Measurements from ENCODE around the gene UFSP1.
A peak's percentile ranks its signal among the peaks of the same experiment; 100 is the strongest.

UFSP1 gene

GRCh38 chr7:100878013-100878412, 11.5 kb downstream of the UFSP1 start:
- no peak overlapping the region for H3K4me3 ChIP-seq (ENCODE audit: low read length)
- H3K9ac ChIP-seq (ENCODE audit: low read depth, low read length), result no peak overlapping the region
- H3K27me3 ChIP-seq (ENCODE audit: insufficient read depth, low read length), result no peaks in the 10 kb centered on the region
- no peak overlapping the region for H3K27ac ChIP-seq (ENCODE audit: low read length)
- peaks cover 79% of the 10 kb centered on the region for H3K36me3 ChIP-seq (ENCODE audit: insufficient read depth, low read depth, low read length)
- no peaks in the 10 kb centered on the region for H3K9me3 ChIP-seq (ENCODE audit: insufficient read depth, low read depth, low read length)
- peaks cover 6% of the 10 kb centered on the region; the same call in 1 of the 2 replicates for H3K4me1 ChIP-seq (ENCODE audit: insufficient read depth, low read length)

DNA sequence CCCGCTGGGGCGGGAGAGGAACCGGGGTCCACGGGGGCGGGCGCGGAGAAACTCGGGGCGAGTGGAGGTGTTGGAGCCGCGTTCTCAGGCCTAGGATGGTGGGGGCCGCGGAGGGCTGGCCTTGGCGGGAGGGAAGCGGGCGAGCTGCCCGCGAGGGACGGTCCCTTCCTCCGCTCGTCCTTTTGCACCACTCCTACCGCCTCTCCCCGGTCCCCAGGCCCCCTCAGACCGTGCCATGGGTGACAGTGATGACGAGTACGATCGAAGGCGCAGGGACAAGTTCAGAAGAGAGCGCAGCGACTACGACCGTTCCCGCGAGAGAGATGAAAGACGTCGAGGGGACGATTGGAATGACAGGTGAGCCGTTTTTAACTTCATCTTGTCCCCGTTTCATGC, 14.2 kb downstream of the UFSP1 start:
- Histone ChIP-seq H3K36me3 (ENCODE audit: insufficient read depth, low read depth, low read length) (peaks cover 77% of the 10 kb centered on the region), H3K4me1 (ENCODE audit: insufficient read depth, low read length) (peaks cover 6% of the 10 kb centered on the region; the same call in 1 of the 2 replicates)

GRCh38 chr7:100874577-100875355, 14.7 kb downstream of the UFSP1 start, which contains the start of gene SRRT:
Gene SRRT, plus strand, starts transcription at chr7:100875103. Its CDS starts 488 bp downstream, at chr7:100875591.
- Histone ChIP-seq H3K27ac (ENCODE audit: low read length) (peak within 1 kb of the TSS; percentile 91), H3K9me3 (ENCODE audit: insufficient read depth, low read depth, low read length) (no peaks in the 10 kb centered on the region), H3K4me1 (ENCODE audit: insufficient read depth, low read length) (peaks cover 6% of the 10 kb centered on the region; the same call in 1 of the 2 replicates), H3K4me3 (ENCODE audit: low read length) (peak within 1 kb of the TSS; percentile 88), H3K27me3 (ENCODE audit: insufficient read depth, low read length) (no peaks in the 10 kb centered on the region), H3K9ac (ENCODE audit: low read depth, low read length) (peak within 1 kb of the TSS; percentile 88), H3K36me3 (ENCODE audit: insufficient read depth, low read depth, low read length) (peaks cover 78% of the 10 kb centered on the region)

More for the DNA sequence above, 14.2 kb downstream of the UFSP1 start:
- Histone ChIP-seq H3K9ac (ENCODE audit: low read depth, low read length) (peak overlapping the region; percentile 88; the same call in 1 of the 2 replicates), H3K27me3 (ENCODE audit: insufficient read depth, low read length) (no peaks in the 10 kb centered on the region), H3K27ac (ENCODE audit: low read length) (peak overlapping the region; percentile 91), H3K4me3 (ENCODE audit: low read length) (peak overlapping the region; percentile 88), H3K9me3 (ENCODE audit: insufficient read depth, low read depth, low read length) (no peaks in the 10 kb centered on the region)

- Histone ChIP-seq H3K4me3 (ENCODE audit: low read length) (peak overlapping the region; percentile 88), H3K27ac (ENCODE audit: low read length) (peak overlapping the region; percentile 68), H3K4me1 (ENCODE audit: insufficient read depth, low read length) (peaks cover 6% of the 10 kb centered on the region; the same call in 1 of the 2 replicates), H3K9ac (ENCODE audit: low read depth, low read length) (peak overlapping the region; percentile 88), H3K9me3 (ENCODE audit: insufficient read depth, low read depth, low read length) (no peaks in the 10 kb centered on the region), H3K27me3 (ENCODE audit: insufficient read depth, low read length) (no peaks in the 10 kb centered on the region), H3K36me3 (ENCODE audit: insufficient read depth, low read depth, low read length) (peaks cover 73% of the 10 kb centered on the region)
Measured at GRCh38 chr7:100874300-100874576, 15.3 kb downstream of the UFSP1 start.

- H3K27ac ChIP-seq (ENCODE audit: low read length), result no peak overlapping the region
- no peaks in the 10 kb centered on the region for H3K9me3 ChIP-seq (ENCODE audit: insufficient read depth, low read depth, low read length)
- peak overlapping the region; percentile 88; the same call in 1 of the 2 replicates for H3K9ac ChIP-seq (ENCODE audit: low read depth, low read length)
- H3K36me3 ChIP-seq (ENCODE audit: insufficient read depth, low read depth, low read length), result peaks cover 72% of the 10 kb centered on the region
- no peaks in the 10 kb centered on the region for H3K27me3 ChIP-seq (ENCODE audit: insufficient read depth, low read length)
- H3K4me1 ChIP-seq (ENCODE audit: insufficient read depth, low read length), result peaks cover 6% of the 10 kb centered on the region; the same call in 1 of the 2 replicates
- H3K4me3 ChIP-seq (ENCODE audit: low read length), result peak overlapping the region; percentile 88; the same call in 1 of the 2 replicates
Measured at GRCh38 chr7:100873599-100874299, 15.8 kb downstream of the UFSP1 start.

GRCh38 chr7:100867776-100868485, 21.6 kb downstream of the UFSP1 start:
- Histone ChIP-seq H3K4me3 (ENCODE audit: low read length) (peak overlapping the region; percentile 93), H3K4me1 (ENCODE audit: insufficient read depth, low read length) (peaks cover 5% of the 10 kb centered on the region), H3K27ac (ENCODE audit: low read length) (peak overlapping the region; percentile 99), H3K9me3 (ENCODE audit: insufficient read depth, low read depth, low read length) (no peaks in the 10 kb centered on the region), H3K27me3 (ENCODE audit: insufficient read depth, low read length) (no peaks in the 10 kb centered on the region), H3K9ac (ENCODE audit: low read depth, low read length) (peak overlapping the region; percentile 98), H3K36me3 (ENCODE audit: insufficient read depth, low read depth, low read length) (peaks cover 46% of the 10 kb centered on the region)

DNA sequence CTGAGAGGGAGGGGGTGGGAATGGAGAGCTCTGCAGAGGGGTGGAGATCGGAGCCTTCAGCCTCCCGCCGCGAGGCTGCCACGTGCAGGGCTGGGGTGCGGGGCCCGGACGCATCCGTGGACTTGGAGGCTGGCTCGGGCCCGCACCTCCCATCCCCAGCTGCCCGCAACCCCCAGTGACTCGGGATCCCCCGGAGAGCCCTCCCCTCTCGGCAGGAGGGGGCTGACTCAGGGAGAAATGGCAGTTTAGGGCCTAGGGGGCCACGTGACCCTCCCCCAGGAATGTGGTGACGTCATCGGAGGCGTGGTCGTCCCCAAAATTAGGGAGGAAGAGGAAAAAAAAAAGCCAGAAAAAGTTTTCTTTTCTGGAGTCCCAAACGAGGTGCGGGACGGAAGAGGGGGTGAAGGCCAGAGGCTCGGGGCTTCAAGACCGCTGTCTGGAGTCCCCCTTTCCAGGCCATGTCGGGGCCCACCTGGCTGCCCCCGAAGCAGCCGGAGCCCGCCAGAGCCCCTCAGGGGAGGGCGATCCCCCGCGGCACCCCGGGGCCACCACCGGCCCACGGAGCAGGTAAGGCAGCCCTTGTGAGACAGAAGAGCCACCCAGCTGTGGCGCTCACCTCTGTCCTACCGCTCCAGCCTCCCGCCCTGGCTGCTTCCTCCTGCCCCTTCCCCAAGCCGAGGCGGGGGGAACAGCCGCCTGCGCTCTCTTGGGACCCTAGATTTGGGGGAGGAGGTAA, 22.3 kb downstream of the UFSP1 start, which contains the start of gene TRIP6:
Gene TRIP6, plus strand, starts transcription at position 348 of the 736 bp plus-strand sequence. Its CDS starts 111 bp downstream, at position 459.
- Histone ChIP-seq H3K27me3 (ENCODE audit: insufficient read depth, low read length) (no peaks in the 10 kb centered on the region), H3K4me3 (ENCODE audit: low read length) (peak within 1 kb of the TSS; percentile 93), H3K36me3 (ENCODE audit: insufficient read depth, low read depth, low read length) (peaks cover 47% of the 10 kb centered on the region), H3K27ac (ENCODE audit: low read length) (peak within 1 kb of the TSS; percentile 99), H3K9me3 (ENCODE audit: insufficient read depth, low read depth, low read length) (no peaks in the 10 kb centered on the region), H3K9ac (ENCODE audit: low read depth, low read length) (peak within 1 kb of the TSS; percentile 98), H3K4me1 (ENCODE audit: insufficient read depth, low read length) (peaks cover 5% of the 10 kb centered on the region)

- Histone ChIP-seq H3K4me3 (ENCODE audit: low read length) (peak overlapping the region; percentile 93), H3K36me3 (ENCODE audit: insufficient read depth, low read depth, low read length) (peaks cover 44% of the 10 kb centered on the region), H3K9me3 (ENCODE audit: insufficient read depth, low read depth, low read length) (no peaks in the 10 kb centered on the region), H3K9ac (ENCODE audit: low read depth, low read length) (peak overlapping the region; percentile 98), H3K27me3 (ENCODE audit: insufficient read depth, low read length) (no peaks in the 10 kb centered on the region), H3K27ac (ENCODE audit: low read length) (peak overlapping the region; percentile 99), H3K4me1 (ENCODE audit: insufficient read depth, low read length) (peaks cover 5% of the 10 kb centered on the region)
Measured at GRCh38 chr7:100866729-100867039, 22.8 kb downstream of the UFSP1 start.

GRCh38 chr7:100865938-100866728, 23.4 kb downstream of the UFSP1 start:
- Histone ChIP-seq H3K4me3 (ENCODE audit: low read length) (no peak overlapping the region), H3K9ac (ENCODE audit: low read depth, low read length) (peak overlapping the region; percentile 98; the same call in 1 of the 2 replicates), H3K36me3 (ENCODE audit: insufficient read depth, low read depth, low read length) (peaks cover 40% of the 10 kb centered on the region), H3K27me3 (ENCODE audit: insufficient read depth, low read length) (no peaks in the 10 kb centered on the region), H3K27ac (ENCODE audit: low read length) (peak overlapping the region; percentile 99), H3K4me1 (ENCODE audit: insufficient read depth, low read length) (peaks cover 5% of the 10 kb centered on the region), H3K9me3 (ENCODE audit: insufficient read depth, low read depth, low read length) (no peaks in the 10 kb centered on the region)

DNA sequence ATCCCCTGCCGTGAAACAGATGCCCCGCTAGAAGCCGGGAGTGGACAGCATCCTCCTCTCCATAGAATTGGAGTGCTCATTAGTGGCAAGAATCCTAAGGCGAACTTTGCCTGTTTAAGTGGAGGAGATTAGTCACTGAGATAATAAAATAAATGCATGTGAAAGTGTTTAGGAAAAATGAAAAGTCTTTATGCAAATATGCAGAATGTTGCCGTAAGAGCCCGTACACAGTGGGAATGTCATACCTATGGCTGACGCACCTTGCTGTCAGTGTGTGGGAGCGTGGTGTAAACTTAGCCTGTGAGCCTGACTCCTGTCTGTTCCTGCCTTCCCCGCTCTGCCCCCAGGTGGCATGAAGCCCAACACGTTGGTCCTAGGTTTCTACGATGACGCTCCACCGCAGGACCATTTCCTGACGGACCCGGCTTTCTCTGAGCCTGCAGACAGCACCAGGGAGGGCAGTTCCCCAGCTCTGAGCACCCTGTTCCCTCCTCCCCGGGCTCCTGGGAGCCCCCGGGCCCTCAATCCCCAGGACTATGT, 24.1 kb downstream of the UFSP1 start:
- Histone ChIP-seq H3K9ac (ENCODE audit: low read depth, low read length) (no peak overlapping the region), H3K27ac (ENCODE audit: low read length) (no peak overlapping the region), H3K36me3 (ENCODE audit: insufficient read depth, low read depth, low read length) (peaks cover 40% of the 10 kb centered on the region), H3K27me3 (ENCODE audit: insufficient read depth, low read length) (no peaks in the 10 kb centered on the region), H3K4me3 (ENCODE audit: low read length) (no peak overlapping the region), H3K4me1 (ENCODE audit: insufficient read depth, low read length) (peaks cover 5% of the 10 kb centered on the region), H3K9me3 (ENCODE audit: insufficient read depth, low read depth, low read length) (no peaks in the 10 kb centered on the region)
